ENCODE data around the gene AGRN.

Gene AGRN

GRCh38 chr1:973459-974292 is 46.2 kb upstream of the AGRN start:
- no peak for TF ChIP-seq CTCF (IDR thresholded peaks at IDR 0.05; ENCODE audit: insufficient read depth, low read length, poor library complexity, severe bottlenecking)
- Histone ChIP-seq H3K4me3 (replicated peaks; ENCODE audit: low read depth, low read length) (no peak overlapping the region), H3K36me3 (ENCODE audit: control insufficient read depth, insufficient read depth, low read length) (no peaks in the 10 kb centered on the region), H3K27me3 (replicated peaks; ENCODE audit: control insufficient read depth, insufficient read depth, low read length) (no peaks in the 10 kb centered on the region; the same call in 1 of the 2 replicates)
- no peak for DNase-seq (ENCODE audit: extremely low read depth, insufficient read length)

- no peaks in the 10 kb centered on the region for H3K36me3 ChIP-seq (ENCODE audit: control insufficient read depth, insufficient read depth, low read length)
- TF ChIP-seq CTCF (IDR thresholded peaks at IDR 0.05; ENCODE audit: insufficient read depth, low read length, poor library complexity, severe bottlenecking): no peak
- DNase-seq (ENCODE audit: extremely low read depth, insufficient read length): no peak
- no peaks in the 10 kb centered on the region; the same call in 1 of the 2 replicates for H3K27me3 ChIP-seq (replicated peaks; ENCODE audit: control insufficient read depth, insufficient read depth, low read length)
- no peak overlapping the region for H3K4me3 ChIP-seq (replicated peaks; ENCODE audit: low read depth, low read length)
Measured at GRCh38 chr1:974293-974640, 45.7 kb upstream of the AGRN start.

- DNase-seq (ENCODE audit: extremely low read depth, insufficient read length): no peak
Measured at GRCh38 chr1:974687-975328, 45.1 kb upstream of the AGRN start.

GRCh38 chr1:975365-975764 is 44.6 kb upstream of the AGRN start:
- Histone ChIP-seq H3K4me3 (replicated peaks; ENCODE audit: low read depth, low read length) (no peak overlapping the region), H3K27me3 (replicated peaks; ENCODE audit: control insufficient read depth, insufficient read depth, low read length) (no peaks in the 10 kb centered on the region; the same call in 1 of the 2 replicates)

More at GRCh38 chr1:974687-975328, 45.1 kb upstream of the AGRN start:
- Histone ChIP-seq H3K4me3 (replicated peaks; ENCODE audit: low read depth, low read length) (no peak overlapping the region), H3K27me3 (replicated peaks; ENCODE audit: control insufficient read depth, insufficient read depth, low read length) (no peaks in the 10 kb centered on the region; the same call in 1 of the 2 replicates), H3K36me3 (ENCODE audit: control insufficient read depth, insufficient read depth, low read length) (no peaks in the 10 kb centered on the region)
- TF ChIP-seq CTCF (IDR thresholded peaks at IDR 0.05; ENCODE audit: insufficient read depth, low read length, poor library complexity, severe bottlenecking): no peak

More at GRCh38 chr1:975365-975764, 44.6 kb upstream of the AGRN start:
- no peaks in the 10 kb centered on the region for H3K36me3 ChIP-seq (ENCODE audit: control insufficient read depth, insufficient read depth, low read length)
- no peak for TF ChIP-seq CTCF (IDR thresholded peaks at IDR 0.05; ENCODE audit: insufficient read depth, low read length, poor library complexity, severe bottlenecking)
- DNase-seq (ENCODE audit: extremely low read depth, insufficient read length): no peak

Measured in GM06990 (cell line).